Activated naive CD8-positive, alpha-beta T cell treated with anti-CD3 and anti-CD28 coated beads for 36 hours (primary cell): ENCODE measurements around the gene HTR6. TPM values are rescaled to one million over a fixed set of nuclear protein-coding genes. Genes with fewer than 3 reads are reported as not detected.
A peak's percentile ranks its signal among the peaks of the same experiment; 100 is the strongest.

Experiments used
- DNase-seq: peaks from one replicate; pipeline ENCODE4 v3.0.0; 2021
- H3K27ac Mint-ChIP-seq: one replicate; pipeline ENCODE4 v1.8.0; 2022; ENCODE audit warnings: mild to moderate bottlenecking, moderate library complexity, mixed read lengths
- H3K27me3 Mint-ChIP-seq: one replicate; pipeline ENCODE4 v1.8.0; 2022; ENCODE audit warnings: mild to moderate bottlenecking, mixed read lengths
- H3K36me3 Mint-ChIP-seq: one replicate; pipeline ENCODE4 v1.8.0; 2021; ENCODE audit warnings: mild to moderate bottlenecking, mixed read lengths
- H3K4me1 Mint-ChIP-seq: one replicate; pipeline ENCODE4 v1.8.0; 2021; ENCODE audit warnings: mixed read lengths
- H3K4me3 Mint-ChIP-seq: one replicate; pipeline ENCODE4 v1.8.0; 2022; ENCODE audit warnings: mild to moderate bottlenecking, moderate library complexity, mixed read lengths
- H3K9me3 Mint-ChIP-seq: one replicate; pipeline ENCODE4 v1.8.0; 2022; ENCODE audit warnings: mixed read lengths
- total RNA-seq, 2 experiments: library from RNA; stranded (reverse); gene quantifications; one replicate each; pipeline ENCODE4 v1.2.3, GENCODE V29; 2021

The HTR6 gene
- total RNA-seq, 2 experiments from 2014 or later = not detected

GRCh38 chr1:19658186-19658585, 6.5 kb upstream of the HTR6 start:
- Mint-ChIP-seq H3K4me3 (no peak overlapping the region), H3K4me1 (peaks cover 12% of the 10 kb centered on the region), H3K9me3 (no peaks in the 10 kb centered on the region), H3K27ac (no peak overlapping the region), H3K36me3 (peaks cover 2% of the 10 kb centered on the region), H3K27me3 (peaks cover 20% of the 10 kb centered on the region)
- DNase-seq = no peak

DNA sequence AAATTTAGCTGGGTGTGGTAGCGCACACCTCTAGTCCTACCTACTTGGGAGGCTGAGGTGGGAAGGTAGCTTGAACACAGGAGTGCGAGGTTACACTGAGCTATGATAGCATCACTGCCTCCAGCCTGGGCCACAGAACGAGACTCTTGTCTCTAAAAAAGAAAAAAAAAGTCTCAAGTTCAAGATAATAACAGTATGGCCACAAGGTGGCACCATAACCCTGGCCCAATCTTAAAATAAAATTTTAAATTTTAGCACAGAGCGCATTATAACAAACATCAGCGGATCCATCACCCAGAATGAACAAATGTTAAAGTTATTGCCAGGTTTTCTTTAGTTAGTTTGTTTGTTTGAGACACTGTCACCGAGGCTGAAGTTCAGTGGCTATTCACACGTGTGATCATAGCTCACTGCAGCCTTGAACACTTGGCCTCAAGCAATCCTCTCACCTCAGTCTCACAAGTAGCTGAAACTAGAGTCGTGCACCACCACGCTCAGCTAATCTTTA, 2.9 kb upstream of the HTR6 start:
- no peaks in the 10 kb centered on the region for H3K9me3 Mint-ChIP-seq
- DNase-seq = no peak
- no peak overlapping the region for H3K27ac Mint-ChIP-seq
- H3K36me3 Mint-ChIP-seq = no peaks in the 10 kb centered on the region
- peaks cover 48% of the 10 kb centered on the region for H3K27me3 Mint-ChIP-seq
- peaks cover 18% of the 10 kb centered on the region for H3K4me1 Mint-ChIP-seq
- H3K4me3 Mint-ChIP-seq = no peak overlapping the region

- Mint-ChIP-seq H3K36me3 (no peaks in the 10 kb centered on the region), H3K9me3 (no peaks in the 10 kb centered on the region), H3K27ac (no peak overlapping the region), H3K4me3 (no peak overlapping the region), H3K27me3 (peaks cover 53% of the 10 kb centered on the region), H3K4me1 (peaks cover 18% of the 10 kb centered on the region)
- no peak for DNase-seq
Observed at GRCh38 chr1:19662313-19662712, 2.4 kb upstream of the HTR6 start.

GRCh38 chr1:19665186-19665495, 466 bp downstream of the HTR6 start:
- Mint-ChIP-seq H3K36me3 (no peaks in the 10 kb centered on the region), H3K27ac (no peak overlapping the region), H3K4me3 (peak overlapping the region; percentile 65), H3K4me1 (peaks cover 10% of the 10 kb centered on the region), H3K27me3 (peaks cover 71% of the 10 kb centered on the region), H3K9me3 (no peaks in the 10 kb centered on the region)
- DNase-seq = no peak

DNA sequence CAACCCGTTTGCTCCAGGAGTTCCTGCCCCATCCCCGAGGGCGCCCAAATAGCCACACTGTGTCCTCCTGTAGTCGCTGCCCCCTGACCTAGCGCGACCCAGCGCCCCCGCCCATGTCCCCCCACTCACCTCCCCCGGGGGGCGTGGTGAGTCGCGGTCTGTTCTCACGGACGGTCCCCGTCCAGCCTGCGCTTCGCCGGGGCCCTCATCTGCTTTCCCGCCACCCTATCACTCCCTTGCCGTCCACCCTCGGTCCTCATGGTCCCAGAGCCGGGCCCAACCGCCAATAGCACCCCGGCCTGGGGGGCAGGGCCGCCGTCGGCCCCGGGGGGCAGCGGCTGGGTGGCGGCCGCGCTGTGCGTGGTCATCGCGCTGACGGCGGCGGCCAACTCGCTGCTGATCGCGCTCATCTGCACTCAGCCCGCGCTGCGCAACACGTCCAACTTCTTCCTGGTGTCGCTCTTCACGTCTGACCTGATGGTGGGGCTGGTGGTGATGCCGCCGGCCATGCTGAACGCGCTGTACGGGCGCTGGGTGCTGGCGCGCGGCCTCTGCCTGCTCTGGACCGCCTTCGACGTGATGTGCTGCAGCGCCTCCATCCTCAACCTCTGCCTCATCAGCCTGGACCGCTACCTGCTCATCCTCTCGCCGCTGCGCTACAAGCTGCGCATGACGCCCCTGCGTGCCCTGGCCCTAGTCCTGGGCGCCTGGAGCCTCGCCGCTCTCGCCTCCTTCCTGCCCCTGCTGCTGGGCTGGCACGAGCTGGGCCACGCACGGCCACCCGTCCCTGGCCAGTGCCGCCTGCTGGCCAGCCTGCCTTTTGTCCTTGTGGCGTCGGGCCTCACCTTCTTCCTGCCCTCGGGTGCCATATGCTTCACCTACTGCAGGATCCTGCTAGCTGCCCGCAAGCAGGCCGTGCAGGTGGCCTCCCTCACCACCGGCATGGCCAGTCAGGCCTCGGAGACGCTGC, 1.1 kb downstream of the HTR6 start:
- Mint-ChIP-seq H3K4me1 (peaks cover 10% of the 10 kb centered on the region), H3K27ac (no peak overlapping the region), H3K9me3 (no peaks in the 10 kb centered on the region), H3K27me3 (peaks cover 68% of the 10 kb centered on the region), H3K36me3 (no peaks in the 10 kb centered on the region), H3K4me3 (peak overlapping the region; percentile 65)
- DNase-seq = no peak

DNA sequence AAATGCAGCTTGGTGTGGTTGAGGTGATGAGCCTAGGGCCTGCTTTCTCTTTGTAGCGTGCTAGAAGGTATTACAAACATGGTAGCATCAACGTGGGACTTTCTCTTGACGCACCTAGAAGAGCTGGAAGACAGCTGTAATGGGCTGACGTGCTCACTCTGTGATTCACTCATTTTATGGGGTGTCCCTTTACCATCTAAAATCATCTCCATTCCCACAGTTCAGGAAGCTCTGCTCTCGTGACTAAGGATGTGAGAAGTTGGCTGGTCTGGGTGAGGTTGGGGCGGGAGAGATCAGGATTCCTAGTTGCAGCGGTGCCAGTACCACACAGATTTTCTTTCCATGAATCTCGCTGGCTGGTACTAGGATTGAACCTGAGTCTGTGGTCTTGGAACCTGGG, 4.2 kb downstream of the HTR6 start:
- DNase-seq = no peak
- no peaks in the 10 kb centered on the region for H3K36me3 Mint-ChIP-seq
- H3K9me3 Mint-ChIP-seq = no peaks in the 10 kb centered on the region
- H3K4me3 Mint-ChIP-seq = no peak overlapping the region
- H3K27ac Mint-ChIP-seq = no peak overlapping the region
- H3K4me1 Mint-ChIP-seq = peaks cover 8% of the 10 kb centered on the region
- peaks cover 59% of the 10 kb centered on the region for H3K27me3 Mint-ChIP-seq

DNA sequence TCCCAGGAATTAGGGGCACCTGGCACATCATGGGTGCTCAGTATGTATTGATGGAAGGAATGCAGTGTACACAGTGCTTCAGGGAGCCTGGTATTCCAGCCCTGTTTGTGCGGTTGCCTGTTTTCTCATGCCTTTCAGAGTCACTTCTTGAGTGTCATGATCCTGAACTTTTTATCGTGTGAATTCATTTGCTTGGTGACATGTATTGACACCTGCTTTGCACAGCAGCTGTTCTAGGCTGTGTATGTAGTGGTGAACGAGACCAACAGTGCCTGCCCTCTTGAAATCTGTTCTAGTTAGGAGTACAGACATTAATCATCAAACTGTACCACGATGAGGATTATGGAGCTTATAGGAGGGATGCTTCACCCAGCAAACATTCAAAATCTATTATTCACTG, 6.1 kb downstream of the HTR6 start:
- Mint-ChIP-seq H3K4me3 (no peak overlapping the region), H3K27ac (no peak overlapping the region), H3K9me3 (no peaks in the 10 kb centered on the region), H3K4me1 (peaks cover 3% of the 10 kb centered on the region), H3K36me3 (no peaks in the 10 kb centered on the region), H3K27me3 (peaks cover 52% of the 10 kb centered on the region)
- no peak for DNase-seq

DNA sequence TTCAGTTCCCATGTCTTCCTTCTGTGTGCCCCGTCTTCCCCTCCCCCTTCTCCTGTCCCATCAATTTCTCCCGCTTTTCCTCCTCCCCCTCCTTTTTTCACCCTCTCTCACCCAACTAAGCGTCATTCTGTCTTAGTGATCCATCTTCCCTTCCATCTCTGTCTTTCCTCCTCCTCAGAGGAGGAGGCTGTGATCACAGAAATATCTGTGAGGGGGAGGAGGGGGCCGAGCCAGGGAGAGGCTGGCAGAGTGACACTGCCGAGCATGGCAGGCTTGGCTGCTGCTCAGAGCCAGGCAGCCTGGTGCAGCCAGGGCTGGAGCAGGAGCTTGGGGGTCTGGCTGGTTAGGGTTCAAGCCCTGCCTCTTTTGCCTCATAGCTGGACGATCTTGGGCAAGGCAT, 7.6 kb downstream of the HTR6 start:
- H3K9me3 Mint-ChIP-seq = no peaks in the 10 kb centered on the region
- peaks cover 48% of the 10 kb centered on the region for H3K27me3 Mint-ChIP-seq
- no peak overlapping the region for H3K27ac Mint-ChIP-seq
- no peaks in the 10 kb centered on the region for H3K36me3 Mint-ChIP-seq
- H3K4me1 Mint-ChIP-seq = no peaks in the 10 kb centered on the region
- no peak overlapping the region for H3K4me3 Mint-ChIP-seq
- DNase-seq = no peak

GRCh38 chr1:19675797-19676196, 11.1 kb downstream of the HTR6 start:
- Mint-ChIP-seq H3K4me3 (no peak overlapping the region), H3K4me1 (no peaks in the 10 kb centered on the region), H3K9me3 (no peaks in the 10 kb centered on the region), H3K27me3 (peaks cover 30% of the 10 kb centered on the region), H3K36me3 (no peaks in the 10 kb centered on the region), H3K27ac (no peak overlapping the region)
- DNase-seq = no peak

DNA sequence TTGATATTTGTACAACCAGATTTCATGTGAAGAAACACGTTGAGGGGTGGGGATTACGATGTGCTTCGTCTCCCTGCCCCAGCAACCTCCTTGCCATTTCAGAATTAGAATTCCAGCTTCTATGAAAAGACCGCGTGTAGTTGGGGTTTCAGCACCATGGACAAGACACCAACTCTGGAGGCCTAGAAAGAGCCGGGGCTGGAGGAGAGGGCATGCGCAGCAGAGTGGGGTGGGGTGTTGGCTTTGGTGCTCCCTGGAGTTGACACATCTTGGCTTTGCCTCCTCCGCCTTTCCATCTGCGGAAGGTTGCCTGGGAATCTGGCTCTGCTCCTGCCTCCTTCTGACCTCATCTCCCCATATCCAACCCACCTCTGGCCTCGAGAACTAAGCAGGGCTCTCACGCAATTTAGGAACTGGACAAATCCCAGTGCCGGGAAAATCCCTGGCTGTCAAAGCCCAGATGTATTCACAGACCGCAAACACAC, 11.8 kb downstream of the HTR6 start:
- no peaks in the 10 kb centered on the region for H3K36me3 Mint-ChIP-seq
- DNase-seq = peak; percentile 23
- no peak overlapping the region for H3K27ac Mint-ChIP-seq
- H3K4me1 Mint-ChIP-seq = no peaks in the 10 kb centered on the region
- no peaks in the 10 kb centered on the region for H3K9me3 Mint-ChIP-seq
- H3K27me3 Mint-ChIP-seq = peaks cover 29% of the 10 kb centered on the region
- no peak overlapping the region for H3K4me3 Mint-ChIP-seq

DNA sequence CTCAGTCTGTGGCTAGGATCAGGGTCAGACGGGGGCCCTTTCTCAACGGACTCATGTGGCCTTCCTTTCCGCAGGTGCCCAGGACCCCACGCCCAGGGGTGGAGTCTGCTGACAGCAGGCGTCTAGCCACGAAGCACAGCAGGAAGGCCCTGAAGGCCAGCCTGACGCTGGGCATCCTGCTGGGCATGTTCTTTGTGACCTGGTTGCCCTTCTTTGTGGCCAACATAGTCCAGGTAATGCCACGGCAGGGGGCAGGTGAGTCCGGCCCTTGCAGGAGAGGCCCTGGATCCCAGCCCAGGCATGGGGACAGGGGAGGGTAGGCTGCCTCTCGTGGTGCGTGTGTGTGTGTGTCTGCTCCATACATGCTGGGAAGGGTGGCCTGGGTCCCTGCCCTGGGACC, 13.8 kb downstream of the HTR6 start:
- Mint-ChIP-seq H3K4me1 (no peaks in the 10 kb centered on the region), H3K4me3 (no peak overlapping the region), H3K27ac (no peak overlapping the region), H3K9me3 (no peaks in the 10 kb centered on the region), H3K36me3 (no peaks in the 10 kb centered on the region), H3K27me3 (peaks cover 17% of the 10 kb centered on the region)
- no peak for DNase-seq

DNA sequence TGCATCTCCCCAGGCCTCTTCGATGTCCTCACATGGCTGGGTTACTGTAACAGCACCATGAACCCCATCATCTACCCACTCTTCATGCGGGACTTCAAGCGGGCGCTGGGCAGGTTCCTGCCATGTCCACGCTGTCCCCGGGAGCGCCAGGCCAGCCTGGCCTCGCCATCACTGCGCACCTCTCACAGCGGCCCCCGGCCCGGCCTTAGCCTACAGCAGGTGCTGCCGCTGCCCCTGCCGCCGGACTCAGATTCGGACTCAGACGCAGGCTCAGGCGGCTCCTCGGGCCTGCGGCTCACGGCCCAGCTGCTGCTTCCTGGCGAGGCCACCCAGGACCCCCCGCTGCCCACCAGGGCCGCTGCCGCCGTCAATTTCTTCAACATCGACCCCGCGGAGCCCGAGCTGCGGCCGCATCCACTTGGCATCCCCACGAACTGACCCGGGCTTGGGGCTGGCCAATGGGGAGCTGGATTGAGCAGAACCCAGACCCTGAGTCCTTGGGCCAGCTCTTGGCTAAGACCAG, 14.3 kb downstream of the HTR6 start:
- Mint-ChIP-seq H3K4me1 (no peaks in the 10 kb centered on the region), H3K27me3 (peaks cover 17% of the 10 kb centered on the region), H3K27ac (no peak overlapping the region), H3K4me3 (no peak overlapping the region), H3K9me3 (no peaks in the 10 kb centered on the region), H3K36me3 (no peaks in the 10 kb centered on the region)
- DNase-seq = no peak

DNA sequence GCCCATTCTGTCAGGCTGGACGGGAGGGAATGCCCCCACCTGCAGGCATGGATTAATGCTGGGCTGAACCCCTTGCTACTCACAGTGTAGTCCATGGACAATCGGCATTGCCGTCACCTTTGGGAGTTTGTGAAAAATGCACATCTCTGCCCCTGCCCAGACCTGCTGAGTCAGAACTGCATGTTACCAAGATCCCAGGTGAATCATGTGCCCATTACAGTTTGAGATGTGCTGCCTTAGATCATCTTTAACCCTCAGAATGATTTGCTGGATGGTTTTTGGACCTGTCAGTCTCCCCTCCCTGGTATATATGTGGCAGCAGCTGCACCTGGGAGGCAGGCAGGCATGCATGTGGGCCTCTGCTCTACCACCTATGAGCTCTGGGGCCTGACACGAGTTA, 15.0 kb downstream of the HTR6 start:
- peaks cover 13% of the 10 kb centered on the region for H3K27me3 Mint-ChIP-seq
- H3K4me3 Mint-ChIP-seq = no peak overlapping the region
- H3K27ac Mint-ChIP-seq = no peak overlapping the region
- H3K9me3 Mint-ChIP-seq = no peaks in the 10 kb centered on the region
- H3K4me1 Mint-ChIP-seq = no peaks in the 10 kb centered on the region
- no peak for DNase-seq
- no peaks in the 10 kb centered on the region for H3K36me3 Mint-ChIP-seq

GRCh38 chr1:19680644-19681043, 16.0 kb downstream of the HTR6 start:
- H3K9me3 Mint-ChIP-seq = no peaks in the 10 kb centered on the region
- H3K4me3 Mint-ChIP-seq = no peak overlapping the region
- no peaks in the 10 kb centered on the region for H3K4me1 Mint-ChIP-seq
- H3K36me3 Mint-ChIP-seq = no peaks in the 10 kb centered on the region
- no peak overlapping the region for H3K27ac Mint-ChIP-seq
- no peak for DNase-seq
- H3K27me3 Mint-ChIP-seq = peaks cover 13% of the 10 kb centered on the region

GRCh38 chr1:19682257-19682656, 17.6 kb downstream of the HTR6 start:
- peaks cover 2% of the 10 kb centered on the region for H3K27me3 Mint-ChIP-seq
- H3K27ac Mint-ChIP-seq = no peak overlapping the region
- H3K36me3 Mint-ChIP-seq = peaks cover 3% of the 10 kb centered on the region
- DNase-seq = no peak
- H3K4me1 Mint-ChIP-seq = peaks cover 1% of the 10 kb centered on the region
- H3K9me3 Mint-ChIP-seq = no peaks in the 10 kb centered on the region
- no peak overlapping the region for H3K4me3 Mint-ChIP-seq

- Mint-ChIP-seq H3K9me3 (no peaks in the 10 kb centered on the region), H3K27me3 (no peaks in the 10 kb centered on the region), H3K4me1 (peaks cover 7% of the 10 kb centered on the region), H3K36me3 (peaks cover 8% of the 10 kb centered on the region), H3K27ac (no peak overlapping the region), H3K4me3 (no peak overlapping the region)
- DNase-seq = no peak
Observed at GRCh38 chr1:19682901-19683300, 18.2 kb downstream of the HTR6 start.
